HG02943 (cell line): ENCODE data around the gene BTG2.
"Not testable (repeated sequence)": the region's sequence is repeated elsewhere in the genome, so short reads cannot be mapped to it uniquely, and the experiment has no call there.

Source experiments
- ATAC-seq: cut with Tn5 transposase; IDR thresholded peaks from one replicate; pipeline ENCODE4 v1.9.1; 2021; ENCODE audit warnings: mild to moderate bottlenecking, low read depth, moderate library complexity; ENCODE audit not compliant: unreplicated experiment

The BTG2 gene

GRCh38 chr1:203311368-203312301 lies 6.3 kb downstream of the BTG2 start:
- ATAC-seq: no peak

DNA sequence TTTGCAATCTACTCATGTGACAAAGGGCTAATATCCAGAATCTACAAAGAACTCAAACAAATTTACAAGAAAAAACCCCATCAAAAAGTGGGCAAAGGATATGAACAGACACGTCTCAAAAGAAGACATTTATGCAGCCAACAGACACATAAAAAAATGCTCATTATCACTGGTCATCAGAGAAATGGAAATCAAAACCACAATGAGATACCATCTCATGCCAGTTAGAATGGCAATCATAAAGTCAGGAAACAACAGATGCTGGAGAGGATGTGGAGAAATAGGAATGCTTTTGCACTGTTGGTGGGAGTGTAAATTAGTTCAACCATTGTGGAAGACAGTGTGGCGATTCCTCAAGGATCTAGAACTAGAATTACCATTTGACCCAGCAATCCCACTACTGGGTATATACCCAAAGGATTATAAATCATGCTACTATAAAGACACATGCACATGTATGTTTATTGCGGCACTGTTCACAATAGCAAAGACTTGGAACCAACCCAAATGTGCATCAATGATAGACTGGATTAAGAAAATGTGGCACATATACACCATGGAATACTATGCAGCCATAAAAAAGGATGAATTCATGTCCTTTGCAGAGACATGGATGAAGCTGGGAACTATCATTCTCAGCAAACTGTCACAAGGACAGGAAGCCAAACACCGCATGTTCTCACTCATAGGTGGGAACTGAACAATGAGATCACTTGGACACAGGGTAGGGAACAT lies 8.9 kb downstream of the BTG2 start:
- not testable (repeated sequence) for ATAC-seq

GRCh38 chr1:203316626-203317093 lies 11.3 kb downstream of the BTG2 start:
- ATAC-seq: no peak

- no peak for ATAC-seq
These were observed 12.3 kb downstream of the BTG2 start for GRCh38 chr1:203317429-203318228.

DNA sequence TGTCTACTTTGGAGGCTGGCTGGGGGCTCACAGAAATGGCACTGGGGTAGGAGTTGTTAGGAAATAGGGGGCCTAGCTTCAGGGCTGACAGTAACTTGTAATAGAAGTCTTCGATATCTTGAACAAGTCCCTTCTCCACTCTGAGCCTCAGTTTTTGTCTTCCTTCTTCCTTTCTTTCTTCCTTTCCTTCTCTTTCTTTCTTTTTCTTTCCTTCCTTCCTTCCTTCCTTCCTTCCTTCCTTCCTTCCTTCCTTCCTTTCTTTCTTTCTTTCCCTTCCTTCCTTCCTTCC lies 12.9 kb downstream of the BTG2 start:
- ATAC-seq: no peak

- peak; percentile 58 for ATAC-seq
These were observed 15.4 kb downstream of the BTG2 start for GRCh38 chr1:203320591-203321272.

DNA sequence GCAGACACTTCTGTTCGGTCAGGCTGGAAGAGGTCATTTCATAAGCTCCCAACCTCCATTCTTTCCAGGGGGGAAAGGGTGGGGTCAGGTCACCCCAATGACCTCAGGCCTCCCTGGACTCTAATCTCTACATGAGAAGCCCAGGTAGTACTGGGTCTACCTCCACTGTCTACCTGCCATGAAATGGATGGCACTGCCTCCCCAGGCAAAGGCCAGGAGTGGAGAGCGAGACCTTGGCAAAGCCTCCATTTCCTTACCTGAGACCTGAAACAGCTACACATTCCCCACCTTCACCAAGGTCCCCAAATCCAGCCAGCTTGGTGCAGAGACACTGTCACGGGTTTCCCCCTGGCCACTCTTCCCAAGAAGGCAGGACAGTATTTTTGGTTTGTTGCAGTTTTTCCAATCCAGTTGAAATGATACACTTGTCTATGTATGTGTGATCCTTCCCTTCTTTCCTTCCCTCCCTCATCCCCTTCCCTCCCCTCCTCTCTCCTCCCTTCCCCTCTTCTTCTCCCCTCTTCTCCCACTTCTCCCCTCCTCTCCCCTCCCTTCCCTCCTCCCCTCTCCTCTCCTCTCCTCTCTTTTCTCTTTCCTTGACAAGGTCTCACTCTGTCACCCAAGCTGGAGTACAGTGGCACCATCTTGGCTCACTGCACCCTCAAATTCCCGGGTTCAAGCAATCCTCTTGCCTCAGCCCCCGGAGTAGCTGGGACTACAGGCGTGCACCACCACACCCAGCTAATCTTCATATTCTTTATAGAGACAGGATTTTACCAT lies 16.1 kb downstream of the BTG2 start:
- no peak for ATAC-seq

GRCh38 chr1:203322500-203323179 lies 17.3 kb downstream of the BTG2 start:
- ATAC-seq: no peak

DNA sequence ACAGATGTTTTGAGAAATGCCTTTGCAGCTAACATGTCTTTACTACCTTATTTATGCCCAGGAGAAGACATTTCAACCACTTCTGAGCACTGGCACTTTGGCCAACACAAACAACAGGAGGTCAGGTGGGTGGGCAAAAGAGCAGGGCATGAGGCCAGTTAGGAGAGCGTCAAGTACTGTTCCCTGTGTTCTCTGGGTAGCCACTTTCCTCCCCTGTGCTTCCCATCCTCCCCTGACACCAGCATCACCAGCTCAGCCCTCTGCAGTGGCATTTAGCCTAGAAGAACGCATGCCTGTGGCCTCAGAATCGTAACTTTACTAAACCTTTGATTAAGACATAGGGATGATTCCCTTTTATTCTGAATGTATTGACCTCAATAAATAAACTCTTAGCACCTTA lies 18.3 kb downstream of the BTG2 start:
- ATAC-seq: no peak

DNA sequence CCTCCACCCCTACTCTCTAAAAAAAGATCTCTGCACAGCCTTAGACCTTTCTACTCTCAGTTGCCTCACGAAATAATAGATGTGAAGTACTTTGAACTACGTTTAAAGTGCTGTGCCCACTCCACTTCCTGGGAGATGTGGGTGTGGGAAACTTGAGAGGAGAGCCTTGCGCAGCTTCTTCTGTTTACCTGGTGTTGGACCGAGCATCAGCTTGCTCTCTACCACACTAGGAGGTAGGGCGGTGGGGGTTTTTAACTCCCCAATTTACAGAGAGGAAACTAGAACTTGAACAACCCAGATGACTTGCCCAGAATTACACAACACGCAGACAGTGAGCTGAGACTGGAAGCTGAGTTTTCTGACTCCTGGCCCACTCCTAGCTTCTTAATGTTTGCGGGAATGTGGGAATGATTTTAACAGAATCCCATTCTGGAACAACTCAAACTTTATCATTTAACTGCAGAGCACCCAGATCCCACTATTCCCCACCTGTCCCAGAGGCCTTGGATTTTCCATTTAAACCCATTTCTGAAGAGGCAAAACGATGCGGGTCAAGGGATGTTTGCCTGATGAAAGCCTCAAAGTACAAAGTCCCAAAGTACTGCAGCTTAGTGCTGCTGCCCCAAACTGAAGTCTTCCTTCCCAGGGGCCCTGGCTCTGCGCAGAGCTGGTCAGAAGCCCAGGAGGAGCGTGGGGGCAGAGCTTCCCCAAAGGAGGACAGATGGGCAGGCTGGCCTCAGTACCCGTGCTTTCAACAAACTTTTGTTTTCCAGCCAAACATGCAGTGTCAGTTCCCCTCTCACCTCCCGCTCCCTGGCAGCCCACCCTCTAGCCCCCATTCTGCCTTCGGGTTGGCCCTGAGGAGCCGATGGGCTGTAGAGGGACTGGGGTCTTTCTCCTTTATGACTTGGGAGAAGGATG lies 19.0 kb downstream of the BTG2 start:
- ATAC-seq: no peak

GRCh38 chr1:203325026-203325417 lies 19.7 kb downstream of the BTG2 start:
- ATAC-seq: peak; percentile 36

DNA sequence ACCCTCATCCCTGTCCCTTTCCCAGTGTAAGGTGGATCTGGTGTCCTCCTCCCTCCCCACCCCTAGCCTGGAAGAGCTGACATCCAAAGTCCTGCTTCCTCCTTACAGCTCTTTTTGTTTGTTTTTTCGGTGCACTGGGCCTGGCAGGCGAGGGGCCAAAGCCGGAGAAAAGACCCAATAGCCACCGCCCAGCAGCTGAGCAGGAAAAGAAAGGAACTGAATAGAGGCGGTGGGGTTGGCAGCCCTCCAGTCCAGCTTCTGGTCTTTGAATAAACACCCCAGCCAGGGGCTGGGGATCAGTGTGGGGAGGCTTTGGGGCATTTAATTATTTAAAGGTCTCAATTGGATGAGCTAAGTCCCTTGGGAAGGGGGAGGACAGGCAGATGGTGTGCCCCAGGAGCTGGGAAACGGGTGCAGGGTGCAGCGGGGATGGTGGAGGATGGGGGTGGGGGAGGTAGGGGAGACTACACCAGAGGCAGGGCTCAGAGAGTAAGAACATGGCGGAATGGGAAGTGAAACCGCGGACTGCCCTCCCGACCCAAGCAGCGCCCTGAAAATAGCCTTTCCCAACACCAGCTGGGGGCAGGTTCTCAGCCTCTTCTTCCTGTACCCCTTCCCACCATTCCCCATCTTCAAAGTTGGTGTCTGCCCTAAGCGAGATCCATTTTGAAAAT lies 20.2 kb downstream of the BTG2 start:
- ATAC-seq: no peak

GRCh38 chr1:203326830-203327683 lies 21.7 kb downstream of the BTG2 start:
- peak; percentile 59 for ATAC-seq

GRCh38 chr1:203327684-203328457 lies 22.6 kb downstream of the BTG2 start:
- peak; percentile 9 for ATAC-seq

DNA sequence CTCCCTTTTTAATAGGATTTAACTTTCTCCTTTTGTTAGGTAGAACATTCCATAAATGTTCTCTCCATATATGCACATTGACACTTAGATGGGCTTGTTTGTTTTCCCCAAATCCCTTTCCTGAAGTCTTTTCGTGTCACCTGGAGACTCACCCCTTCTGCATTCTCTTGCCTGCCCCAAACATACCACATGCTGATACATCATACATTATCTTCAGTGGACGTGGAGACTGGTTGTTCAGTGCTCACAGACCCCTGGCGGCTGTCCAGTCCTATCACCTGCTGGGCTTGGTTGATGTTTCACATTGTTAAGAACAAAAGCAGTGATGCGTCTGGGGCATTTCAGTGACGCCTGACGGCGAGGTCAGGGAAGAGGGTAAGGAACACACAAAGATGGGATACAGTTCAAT lies 23.4 kb downstream of the BTG2 start:
- no peak for ATAC-seq

- no peak for ATAC-seq
These were observed 25.9 kb downstream of the BTG2 start for GRCh38 chr1:203331224-203331623.
